ENCODE measurements around the gene MAD1L1.

DNA sequence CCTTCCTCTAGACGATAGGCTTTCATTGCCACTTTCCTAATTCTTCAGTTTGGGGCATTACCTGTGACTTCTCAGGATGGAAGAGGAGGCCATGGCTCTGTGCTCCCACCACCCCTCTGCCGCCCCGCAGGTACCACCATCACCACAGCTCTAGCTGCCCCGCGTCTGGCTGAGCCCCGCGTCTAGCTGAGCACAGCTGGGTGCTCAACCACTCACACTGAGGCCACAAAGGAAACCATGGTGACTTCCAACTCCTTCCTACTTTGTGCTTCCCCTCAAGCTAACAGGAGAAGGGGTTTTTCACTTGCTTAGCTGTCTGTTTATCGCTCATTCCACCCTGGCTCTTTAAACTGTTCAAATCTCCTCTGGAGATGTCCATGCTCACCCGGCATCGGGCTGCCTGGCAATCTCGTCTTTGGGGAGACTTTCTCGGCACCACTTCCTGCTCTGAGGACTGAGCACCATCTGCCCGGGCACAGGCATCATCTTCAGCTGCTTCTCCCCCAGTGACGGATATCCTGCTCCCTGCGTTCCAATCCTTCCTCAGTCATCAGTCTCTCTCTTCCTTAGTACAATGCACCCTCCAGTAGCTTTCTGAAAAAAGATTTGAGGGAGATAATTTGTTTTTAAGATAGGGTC, 59.4 kb downstream of the MAD1L1 start:
- TF ChIP-seq, protein P1, sequence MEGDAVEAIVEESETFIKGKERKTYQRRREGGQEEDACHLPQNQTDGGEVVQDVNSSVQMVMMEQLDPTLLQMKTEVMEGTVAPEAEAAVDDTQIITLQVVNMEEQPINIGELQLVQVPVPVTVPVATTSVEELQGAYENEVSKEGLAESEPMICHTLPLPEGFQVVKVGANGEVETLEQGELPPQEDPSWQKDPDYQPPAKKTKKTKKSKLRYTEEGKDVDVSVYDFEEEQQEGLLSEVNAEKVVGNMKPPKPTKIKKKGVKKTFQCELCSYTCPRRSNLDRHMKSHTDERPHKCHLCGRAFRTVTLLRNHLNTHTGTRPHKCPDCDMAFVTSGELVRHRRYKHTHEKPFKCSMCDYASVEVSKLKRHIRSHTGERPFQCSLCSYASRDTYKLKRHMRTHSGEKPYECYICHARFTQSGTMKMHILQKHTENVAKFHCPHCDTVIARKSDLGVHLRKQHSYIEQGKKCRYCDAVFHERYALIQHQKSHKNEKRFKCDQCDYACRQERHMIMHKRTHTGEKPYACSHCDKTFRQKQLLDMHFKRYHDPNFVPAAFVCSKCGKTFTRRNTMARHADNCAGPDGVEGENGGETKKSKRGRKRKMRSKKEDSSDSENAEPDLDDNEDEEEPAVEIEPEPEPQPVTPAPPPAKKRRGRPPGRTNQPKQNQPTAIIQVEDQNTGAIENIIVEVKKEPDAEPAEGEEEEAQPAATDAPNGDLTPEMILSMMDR (conservative IDR thresholded peaks at IDR 0.05): no peak
- TF ChIP-seq ZFX (IDR thresholded peaks at IDR 0.05): no peak

Measured in C4-2B (cell line).